Thoracic aorta (tissue), 2 donors: Measurements from ENCODE around the gene CENPC. TPM values are rescaled to one million over a fixed set of nuclear protein-coding genes. Genes with fewer than 3 reads are reported as not detected.

Experiments
- ATAC-seq: fragments of 150-250 bp; one replicate; pipeline ENCODE4 v1.8.0; 2017; ENCODE audit warnings: low read depth; ENCODE audit not compliant: insufficient number of reproducible peaks, low FRiP score
- DNase-seq: peaks from one replicate; pipeline ENCODE4 v3.0.0-alpha.2; 2020; ENCODE audit warnings: low spot score
- H3K27ac ChIP-seq, 2 donors: fragments of 200-600 bp; sonication (generic); 1 replicate in 1 of 2; 2 replicates in 1 of 2; pipeline ENCODE4 v1.5.1; 2016; ENCODE audit warnings: mild to moderate bottlenecking in 2 of 2, moderate library complexity in 2 of 2
- H3K27me3 ChIP-seq: fragments of 200-600 bp; sonication (generic); replicated peaks from 2 replicates; pipeline ENCODE4 v1.6.0; 2016; ENCODE audit warnings: mild to moderate bottlenecking; ENCODE audit not compliant: insufficient read depth
- H3K36me3 ChIP-seq: fragments of 200-600 bp; sonication (generic); one replicate; pipeline ENCODE4 v1.5.1; 2016
- H3K4me1 ChIP-seq, 2 donors: fragments of 200-600 bp; sonication (generic); 1 replicate in 1 of 2; 2 replicates in 1 of 2; pipeline versions ENCODE4 v1.5.1 to v1.6.0; 2016; ENCODE audit warnings: low read depth in 2 of 2, mild to moderate bottlenecking in 1 of 2; ENCODE audit not compliant: control insufficient read depth in 1 of 2
- H3K4me3 ChIP-seq: fragments of 200-600 bp; sonication (generic); 2 replicates; pipeline ENCODE4 v1.5.1; 2016; ENCODE audit warnings: mild to moderate bottlenecking
- H3K9me3 ChIP-seq: fragments of 200-600 bp; sonication (generic); 2 replicates; pipeline ENCODE4 v1.5.1; 2016
- total RNA-seq, 2 donors: library from RNA; depleted of rRNA; stranded (reverse); fragments of >200 nt; gene quantifications; one replicate each; pipeline versions ENCODE4 v1.1.0 to v1.2.3, GENCODE V29; 2016
- TF ChIP-seq, protein P1 (sequence below): fragments of 200-600 bp; sonication (generic); IDR thresholded peaks from one replicate; pipeline ENCODE4 v1.5.1; 2019; ENCODE audit warnings: antibody characterized with exemption

CENPC gene
- total RNA-seq, 2 donors from 2014 or later = 25.3 to 38.8 TPM

DNA sequence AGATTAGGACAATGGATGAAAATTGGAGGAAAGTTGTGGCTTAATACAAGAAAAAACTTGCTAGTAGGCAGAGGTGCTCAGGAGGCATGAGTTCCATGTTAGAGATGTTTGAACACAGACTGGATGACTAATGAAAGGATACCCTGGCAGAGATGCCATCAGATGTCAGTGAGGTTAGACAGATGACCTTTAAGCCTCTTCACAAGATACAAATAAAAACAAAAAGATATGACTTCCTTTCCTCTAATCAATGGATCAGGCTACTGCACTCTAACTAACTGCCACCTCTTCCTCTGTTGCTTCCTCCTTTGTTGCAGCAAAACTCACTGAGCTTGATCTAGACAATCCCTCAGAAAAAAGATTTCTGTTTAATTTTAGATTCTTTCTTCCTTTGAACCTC lies 27.9 kb upstream of the CENPC start:
- H3K4me1 ChIP-seq = no peaks in the 10 kb centered on the region
- no peaks in the 10 kb centered on the region for H3K27me3 ChIP-seq
- no peak overlapping the region for H3K4me3 ChIP-seq
- no peaks in the 10 kb centered on the region for H3K9me3 ChIP-seq
- TF ChIP-seq, protein P1, sequence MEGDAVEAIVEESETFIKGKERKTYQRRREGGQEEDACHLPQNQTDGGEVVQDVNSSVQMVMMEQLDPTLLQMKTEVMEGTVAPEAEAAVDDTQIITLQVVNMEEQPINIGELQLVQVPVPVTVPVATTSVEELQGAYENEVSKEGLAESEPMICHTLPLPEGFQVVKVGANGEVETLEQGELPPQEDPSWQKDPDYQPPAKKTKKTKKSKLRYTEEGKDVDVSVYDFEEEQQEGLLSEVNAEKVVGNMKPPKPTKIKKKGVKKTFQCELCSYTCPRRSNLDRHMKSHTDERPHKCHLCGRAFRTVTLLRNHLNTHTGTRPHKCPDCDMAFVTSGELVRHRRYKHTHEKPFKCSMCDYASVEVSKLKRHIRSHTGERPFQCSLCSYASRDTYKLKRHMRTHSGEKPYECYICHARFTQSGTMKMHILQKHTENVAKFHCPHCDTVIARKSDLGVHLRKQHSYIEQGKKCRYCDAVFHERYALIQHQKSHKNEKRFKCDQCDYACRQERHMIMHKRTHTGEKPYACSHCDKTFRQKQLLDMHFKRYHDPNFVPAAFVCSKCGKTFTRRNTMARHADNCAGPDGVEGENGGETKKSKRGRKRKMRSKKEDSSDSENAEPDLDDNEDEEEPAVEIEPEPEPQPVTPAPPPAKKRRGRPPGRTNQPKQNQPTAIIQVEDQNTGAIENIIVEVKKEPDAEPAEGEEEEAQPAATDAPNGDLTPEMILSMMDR = no peak
- no peak for ATAC-seq
- no peak overlapping the region for H3K27ac ChIP-seq
- DNase-seq = no peak
- H3K36me3 ChIP-seq = no peaks in the 10 kb centered on the region

DNA sequence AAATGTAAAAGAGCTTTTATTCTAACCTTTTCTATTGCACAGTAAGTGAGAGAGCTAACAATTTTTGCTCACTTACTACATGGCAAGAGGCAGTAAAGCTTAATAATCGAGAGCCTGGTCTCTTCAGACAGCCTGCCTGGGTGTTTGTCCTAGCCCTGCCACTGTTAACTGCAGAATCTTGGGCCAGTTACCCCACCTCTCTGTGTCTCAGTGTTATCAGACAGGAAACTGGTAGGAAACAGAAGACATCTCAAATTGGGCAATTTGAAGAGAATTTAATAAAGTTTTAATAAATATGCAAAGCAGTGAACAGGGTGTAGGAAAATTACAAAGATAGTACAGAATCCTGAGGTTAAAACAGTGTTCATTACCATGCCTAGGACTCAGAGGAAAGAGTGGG lies 26.7 kb upstream of the CENPC start:
- DNase-seq = no peak

DNA sequence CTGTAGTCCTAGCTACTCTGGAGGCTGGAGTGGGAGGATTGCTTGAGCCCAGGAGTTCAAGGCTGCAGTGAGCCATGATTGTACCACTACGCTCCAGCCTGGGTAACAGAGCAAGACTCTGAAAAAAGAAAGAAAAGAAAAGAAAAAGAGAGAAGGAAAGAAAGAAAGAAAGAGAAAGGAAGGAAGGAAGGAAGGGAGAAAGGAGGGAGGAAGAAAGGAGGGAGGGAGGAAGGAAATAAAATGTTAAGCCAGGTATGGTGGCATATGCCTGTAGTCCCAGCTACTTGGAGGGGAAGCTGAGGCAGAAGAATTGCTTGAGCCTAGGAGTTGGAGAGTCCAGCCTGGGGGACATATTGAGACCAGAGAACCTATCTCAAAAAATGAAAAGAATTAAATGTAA lies 25.2 kb upstream of the CENPC start:
- no peaks in the 10 kb centered on the region for H3K9me3 ChIP-seq
- H3K27me3 ChIP-seq = no peaks in the 10 kb centered on the region
- H3K36me3 ChIP-seq = no peaks in the 10 kb centered on the region
- DNase-seq (no peak), ATAC-seq (no peak)
- TF ChIP-seq, protein P1 = no peak
- H3K27ac ChIP-seq = no peak overlapping the region
- H3K4me1 ChIP-seq = no peaks in the 10 kb centered on the region
- H3K4me3 ChIP-seq = no peak overlapping the region

More for the DNA sequence above, 26.7 kb upstream of the CENPC start:
- ATAC-seq = no peak
- H3K36me3 ChIP-seq = no peaks in the 10 kb centered on the region
- TF ChIP-seq, protein P1 = no peak
- H3K27me3 ChIP-seq = no peaks in the 10 kb centered on the region
- no peaks in the 10 kb centered on the region for H3K9me3 ChIP-seq
- H3K4me1 ChIP-seq = no peaks in the 10 kb centered on the region
- no peak overlapping the region for H3K27ac ChIP-seq
- H3K4me3 ChIP-seq = no peak overlapping the region

DNA sequence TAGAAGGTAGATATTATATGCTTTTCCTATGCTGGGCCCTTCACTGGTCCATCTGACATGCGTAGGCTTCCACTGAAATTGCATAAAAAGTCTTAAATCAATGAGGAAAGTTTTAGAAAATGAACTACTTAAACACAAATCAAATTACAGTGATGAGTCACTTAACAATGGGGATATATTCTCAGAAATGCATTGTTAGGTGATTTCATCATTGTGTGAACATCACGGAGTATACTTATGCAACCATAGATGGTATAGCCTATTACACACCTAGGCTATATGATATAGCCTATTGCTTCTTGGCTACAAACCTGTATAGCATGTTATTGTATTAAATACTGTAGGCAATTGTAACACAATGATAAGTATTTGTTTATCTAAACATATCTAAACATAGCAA lies 23.5 kb upstream of the CENPC start:
- ATAC-seq (no peak), DNase-seq (no peak)
- no peaks in the 10 kb centered on the region for H3K9me3 ChIP-seq
- no peaks in the 10 kb centered on the region for H3K4me1 ChIP-seq
- no peaks in the 10 kb centered on the region for H3K36me3 ChIP-seq
- no peak overlapping the region for H3K27ac ChIP-seq
- no peaks in the 10 kb centered on the region for H3K27me3 ChIP-seq
- H3K4me3 ChIP-seq = no peak overlapping the region
- TF ChIP-seq, protein P1 = no peak

DNA sequence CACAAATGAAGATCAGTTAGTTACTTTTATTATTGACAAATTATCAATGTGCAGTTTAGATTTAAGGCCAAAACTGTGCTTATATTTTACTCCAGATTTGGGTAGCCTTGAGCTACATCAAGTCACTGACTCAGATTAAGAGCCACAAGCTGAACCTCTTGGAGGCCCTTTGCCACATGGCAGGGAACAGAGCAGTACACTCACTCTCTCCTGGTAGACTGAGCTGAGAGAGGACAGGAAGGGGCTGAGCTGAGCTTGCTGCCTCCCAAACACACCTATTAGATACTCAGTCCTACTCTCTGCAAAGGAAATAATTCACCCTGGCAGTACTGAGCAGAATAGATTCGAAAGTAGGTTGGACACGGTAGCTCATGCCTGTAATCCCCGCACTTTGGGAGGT lies 21.0 kb upstream of the CENPC start:
- TF ChIP-seq, protein P1 = no peak
- H3K27ac ChIP-seq = no peak overlapping the region
- H3K4me3 ChIP-seq = no peak overlapping the region
- no peaks in the 10 kb centered on the region for H3K27me3 ChIP-seq
- ATAC-seq (no peak), DNase-seq (no peak)
- H3K36me3 ChIP-seq = no peaks in the 10 kb centered on the region
- no peaks in the 10 kb centered on the region for H3K9me3 ChIP-seq
- H3K4me1 ChIP-seq = no peaks in the 10 kb centered on the region
